Mucosa of gallbladder (tissue), 1 donor: ENCODE results near the gene CAMSAP1. TPM values are rescaled to one million over a fixed set of nuclear protein-coding genes. Genes with fewer than 3 reads are reported as not detected.

Source experiments
- DNase-seq: peaks from one replicate; pipeline ENCODE4 v3.0.0-alpha.2; 2020; ENCODE audit warnings: low spot score
- total RNA-seq: library from RNA; stranded (reverse); gene quantifications from one replicate; pipeline ENCODE4 v1.2.1, GENCODE V29; 2021
- donor health status: DM: no; HTN: no; CAD: no.

CAMSAP1 gene
- total RNA-seq, 1 donor from 2014 or later, result 24.4 TPM

DNA sequence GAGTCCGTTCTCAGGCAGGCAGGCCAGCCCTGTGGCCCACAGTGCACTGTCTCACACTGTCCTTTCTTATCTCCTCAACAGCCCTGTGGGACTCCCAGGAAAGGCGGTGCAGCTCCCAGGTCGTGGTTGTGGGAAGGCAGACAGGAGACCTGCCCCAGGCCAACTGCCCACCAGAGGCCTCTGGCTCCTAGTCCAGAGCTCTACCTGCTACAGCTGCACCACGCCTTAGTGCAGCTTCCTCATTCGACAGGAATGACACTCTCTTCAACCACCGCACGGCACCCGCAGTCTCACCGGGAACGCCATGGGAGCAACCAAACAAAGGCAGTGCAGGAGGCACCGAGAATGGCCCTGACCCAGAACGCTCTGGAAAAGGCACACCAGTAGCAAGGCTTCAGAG lies 25.3 kb downstream of the CAMSAP1 start:
- no peak for DNase-seq

DNA sequence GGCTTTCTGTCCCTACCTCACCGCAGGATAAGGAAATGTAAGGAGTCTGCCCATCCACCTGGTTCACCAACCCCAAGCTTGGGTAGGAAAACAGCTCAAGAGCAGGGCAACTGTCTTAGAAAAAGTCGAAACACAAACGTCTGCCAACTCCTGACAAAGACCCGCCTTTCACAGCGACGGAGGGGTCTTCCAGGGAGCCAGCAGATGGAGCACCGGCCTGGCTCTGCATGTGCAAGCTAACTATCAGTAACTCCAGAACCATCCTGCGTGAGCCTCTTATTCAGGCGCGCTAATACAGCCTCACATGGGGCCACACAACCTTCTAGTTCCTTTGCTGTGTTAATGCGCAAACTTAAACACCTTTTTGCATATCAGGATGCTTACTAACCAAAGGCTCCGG lies 26.9 kb downstream of the CAMSAP1 start:
- DNase-seq, result no peak

DNA sequence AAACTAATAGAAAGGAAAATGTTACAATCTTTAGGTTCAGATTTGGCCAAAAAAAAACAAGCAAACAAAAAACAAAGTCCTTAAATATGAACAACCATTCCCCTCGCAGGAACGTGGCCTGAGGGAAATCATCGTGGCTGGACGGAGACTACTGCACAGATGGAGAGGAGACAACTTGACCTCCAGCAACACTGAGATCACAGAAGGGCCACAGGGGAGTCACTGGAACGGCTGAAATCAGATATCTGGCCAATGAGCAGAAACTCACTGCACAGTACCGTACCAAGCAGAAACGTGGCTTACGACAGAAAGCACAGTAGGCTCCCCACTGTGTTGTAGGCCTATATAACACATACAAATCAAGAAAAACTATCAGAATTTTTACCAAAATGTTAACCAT lies 27.7 kb downstream of the CAMSAP1 start:
- DNase-seq, result no peak

DNA sequence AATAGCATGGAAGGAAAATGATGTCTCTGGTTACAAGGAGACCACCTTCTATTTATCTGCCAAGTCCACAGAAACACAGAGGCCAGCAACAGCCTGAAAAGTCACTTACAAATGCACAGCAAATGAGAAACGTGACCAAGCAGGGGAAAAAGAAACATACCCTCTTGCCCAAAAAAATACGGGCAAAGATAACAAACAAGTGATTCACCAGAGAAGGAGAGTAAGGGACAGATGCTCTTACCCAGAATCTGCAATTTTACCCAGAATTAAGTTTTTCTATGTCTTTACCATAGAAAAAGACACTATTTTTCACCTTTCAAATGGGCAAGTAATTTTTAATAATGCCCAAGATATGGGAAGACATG lies 28.1 kb downstream of the CAMSAP1 start:
- no peak for DNase-seq

DNA sequence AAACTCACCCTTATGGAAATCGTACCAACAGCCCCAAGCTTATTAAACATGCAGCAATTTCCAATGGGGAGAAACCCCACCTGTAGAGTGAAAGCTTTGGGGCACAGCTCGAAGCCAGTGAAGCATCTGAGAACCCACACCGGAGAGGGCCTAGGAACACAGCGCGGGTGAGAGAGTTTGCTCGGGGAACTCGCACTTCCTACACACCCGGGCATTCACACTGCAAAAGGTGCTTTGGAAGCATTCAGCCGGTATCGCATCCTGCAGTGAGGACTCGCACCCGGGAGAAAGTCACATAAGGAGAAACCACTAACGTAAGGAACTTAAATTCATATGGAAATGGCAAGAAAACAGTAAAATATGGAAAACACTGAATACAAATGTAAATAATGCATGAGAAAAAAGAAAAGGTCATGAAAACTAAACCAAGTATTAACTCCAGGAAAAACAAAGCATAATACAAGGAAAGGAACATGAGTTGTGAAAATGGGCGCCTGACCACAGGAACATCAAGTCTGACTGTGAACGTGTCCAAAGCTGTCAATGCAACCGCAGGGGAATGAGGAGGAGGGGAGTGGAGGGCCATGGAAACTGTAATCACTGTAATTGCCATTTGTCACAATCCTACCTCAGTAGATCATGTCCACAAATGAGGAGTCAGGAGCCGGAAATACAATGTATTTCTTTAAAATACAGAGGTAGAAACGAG lies 28.7 kb downstream of the CAMSAP1 start:
- DNase-seq, result no peak

DNA sequence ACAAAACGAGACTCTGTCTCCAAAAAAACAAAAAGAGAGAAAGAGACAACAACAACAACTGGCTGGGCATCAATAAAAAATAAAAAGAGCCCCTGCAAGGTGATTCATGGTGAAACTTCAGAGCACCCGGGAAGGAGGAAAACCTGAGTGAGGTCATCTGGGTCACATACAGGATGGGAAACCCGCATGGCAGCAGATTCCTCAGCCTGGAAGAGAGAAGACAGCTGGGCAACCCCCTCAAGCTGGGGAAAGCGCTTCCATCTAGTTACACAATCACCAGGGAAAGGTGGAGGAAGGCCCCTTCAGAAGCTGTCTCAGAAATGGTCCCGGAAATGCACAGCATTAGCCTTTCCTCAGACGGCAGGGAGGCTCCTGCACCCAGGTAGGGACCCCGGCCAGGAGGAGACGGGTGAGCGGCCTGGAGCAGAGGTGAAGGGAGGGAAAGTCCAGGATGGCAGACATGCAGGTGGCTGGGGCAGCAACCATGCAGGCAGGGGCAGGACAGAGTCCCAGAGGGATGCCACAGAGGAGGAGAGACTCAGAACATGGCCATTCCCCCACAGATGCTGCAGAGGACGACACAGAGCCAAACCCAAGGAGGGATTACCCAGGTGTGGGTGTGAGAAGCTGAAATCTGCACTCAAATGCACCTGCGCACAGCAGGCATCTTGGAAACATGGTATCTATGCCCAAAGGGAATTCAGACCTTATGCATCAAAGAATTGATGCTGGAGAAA lies 29.4 kb downstream of the CAMSAP1 start:
- DNase-seq, result no peak

DNA sequence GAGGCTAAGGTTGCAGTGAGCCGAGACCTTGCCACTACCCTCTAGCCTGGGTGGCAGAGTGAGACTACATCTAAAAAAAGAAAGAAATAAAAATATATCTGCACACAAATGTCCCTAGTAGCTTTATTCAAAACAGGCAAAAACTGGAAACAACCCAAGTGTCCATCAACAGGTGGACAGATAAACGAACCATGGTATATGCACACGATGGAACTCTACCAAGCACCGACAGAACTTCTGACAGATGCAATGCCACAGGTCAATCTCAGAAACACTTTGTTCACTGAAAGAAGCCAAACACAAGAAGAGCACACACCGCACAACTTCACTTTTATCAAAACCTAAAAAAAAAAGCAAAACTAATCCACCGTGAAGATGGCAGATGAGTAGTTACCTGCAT lies 30.4 kb downstream of the CAMSAP1 start:
- no peak for DNase-seq

DNA sequence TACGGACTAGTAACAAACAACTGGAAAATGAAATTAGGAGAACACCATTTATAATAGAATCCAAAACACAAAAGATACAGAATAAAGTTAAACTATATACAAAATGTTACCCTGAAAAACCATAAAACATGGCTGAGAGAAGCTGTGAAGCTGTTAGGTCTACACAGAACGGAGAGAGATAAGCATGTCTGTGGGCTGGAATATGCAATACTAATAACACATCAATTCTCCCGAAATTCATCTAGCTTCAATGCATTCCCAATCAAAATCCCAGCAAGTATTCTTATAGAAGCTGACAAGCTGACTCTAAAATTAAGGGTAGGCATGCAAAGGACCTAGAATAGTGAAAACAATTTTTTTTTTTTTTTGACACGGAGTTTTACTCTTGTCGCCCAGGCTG lies 32.5 kb downstream of the CAMSAP1 start:
- DNase-seq, result no peak

DNA sequence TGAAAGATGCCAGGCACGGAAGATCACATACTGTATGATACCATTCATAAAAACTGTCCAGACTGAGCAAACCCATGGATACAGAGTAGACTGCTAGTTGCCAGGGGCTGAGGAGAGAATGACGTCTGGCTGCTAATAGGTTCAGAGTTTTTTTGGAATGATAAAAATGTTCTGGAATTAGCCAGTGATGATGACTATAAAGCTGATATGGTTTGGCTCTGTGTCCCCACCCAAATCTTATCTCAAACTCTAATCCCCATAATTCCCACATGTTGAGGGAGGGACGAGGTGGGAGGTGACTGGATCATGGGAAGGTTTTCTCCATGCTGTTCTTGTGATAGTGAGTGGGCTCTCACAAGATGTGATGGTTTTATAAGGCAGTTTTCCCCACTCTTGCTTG lies 37.4 kb downstream of the CAMSAP1 start:
- no peak for DNase-seq

DNA sequence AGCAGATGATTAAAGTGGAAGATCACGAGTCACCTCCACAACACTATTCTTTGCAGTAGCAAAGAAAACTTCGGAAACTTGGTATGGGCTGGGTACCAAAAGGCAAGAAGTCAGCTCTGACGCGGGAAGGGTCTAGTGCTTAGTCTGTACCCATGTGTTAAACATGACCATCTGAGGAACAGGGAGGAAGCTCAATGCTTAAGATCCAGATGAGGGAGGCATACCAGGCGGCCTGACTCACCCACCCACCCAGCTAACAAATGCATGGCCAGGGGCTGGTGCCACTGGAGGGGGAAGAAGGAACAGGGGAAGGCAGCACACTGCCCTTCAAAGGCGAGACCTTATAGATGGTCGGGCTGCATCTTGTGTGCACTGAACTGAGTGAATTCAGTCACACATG lies 41.8 kb downstream of the CAMSAP1 start:
- DNase-seq, result no peak

DNA sequence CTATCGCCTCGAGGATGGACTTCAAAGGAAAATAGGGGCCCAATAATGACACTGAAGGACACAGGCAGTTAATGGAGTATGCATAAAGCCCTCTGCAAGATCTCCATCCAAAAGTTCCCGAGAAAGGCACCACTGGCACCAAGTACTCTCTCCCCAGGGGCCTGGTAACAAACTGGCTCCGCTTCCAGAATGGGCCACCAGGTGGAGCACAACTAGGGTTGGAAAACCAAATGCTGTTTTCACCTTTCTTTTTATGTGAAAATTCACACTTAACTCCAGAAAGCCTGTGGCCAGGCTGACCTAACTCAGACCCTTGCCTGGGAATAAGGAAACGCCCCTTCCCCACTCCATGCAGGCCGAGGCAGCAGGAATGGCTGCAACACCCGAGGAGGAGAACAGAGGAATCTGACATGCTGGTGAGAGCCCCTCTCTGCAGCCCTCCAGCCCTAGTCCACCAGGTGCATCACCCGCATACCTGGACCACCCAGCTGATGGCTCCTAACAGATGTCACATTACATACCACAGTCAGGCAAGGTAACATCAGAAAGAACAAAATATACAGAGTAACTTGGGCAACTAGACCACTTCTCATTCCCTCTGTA lies 42.8 kb downstream of the CAMSAP1 start:
- peak; percentile 52 for DNase-seq

DNA sequence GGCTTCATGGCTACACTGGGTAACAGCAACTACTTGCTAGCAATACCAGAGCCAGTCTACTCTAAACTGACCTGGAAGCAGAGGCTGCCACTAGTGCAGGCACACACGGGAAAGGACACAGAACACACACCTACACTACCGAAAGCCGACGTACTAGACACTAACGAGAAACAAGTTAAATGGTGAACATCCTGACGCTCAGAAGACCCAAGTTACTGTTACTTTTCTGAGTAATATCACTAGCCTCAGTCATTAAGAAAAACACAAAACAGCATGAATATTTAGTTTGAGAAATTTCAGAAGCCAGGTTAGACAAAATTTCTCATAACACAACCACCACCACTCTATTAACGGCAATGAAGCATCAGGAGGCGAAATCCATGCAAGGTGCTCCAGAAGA lies 44.5 kb downstream of the CAMSAP1 start:
- DNase-seq, result no peak

DNA sequence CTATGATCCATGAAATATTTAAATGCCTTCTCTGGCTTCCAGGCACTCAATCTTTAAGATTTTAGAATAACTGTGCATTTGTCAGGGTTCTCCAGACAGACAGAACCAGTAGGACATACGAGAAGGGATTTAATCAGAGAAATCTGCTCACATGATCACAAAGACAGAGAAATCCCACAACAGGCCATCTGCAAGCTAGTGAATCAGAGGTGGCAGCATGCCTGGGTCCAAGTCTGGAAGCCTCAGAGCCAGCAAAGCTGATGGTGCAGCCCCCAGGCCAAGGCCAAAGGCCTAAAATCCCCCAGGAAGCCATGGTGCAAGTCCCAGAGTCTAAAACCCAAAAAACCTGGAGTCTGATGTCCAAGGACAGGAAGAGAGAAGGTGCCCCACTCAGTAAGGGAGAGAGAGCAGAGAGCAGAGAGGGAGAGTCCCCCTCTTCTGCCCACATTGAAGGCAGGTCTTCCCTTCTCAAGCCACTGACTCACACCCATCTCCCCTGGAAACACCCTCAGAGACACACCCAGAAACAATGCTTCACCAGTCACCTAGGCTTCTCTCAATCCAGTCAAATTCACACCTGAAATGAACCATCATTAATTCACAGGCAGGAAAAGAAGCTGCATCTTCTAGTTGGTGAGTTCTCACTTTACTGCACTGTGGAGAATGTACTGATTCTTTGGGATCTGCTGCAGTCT lies 48.7 kb downstream of the CAMSAP1 start:
- DNase-seq, result no peak

DNA sequence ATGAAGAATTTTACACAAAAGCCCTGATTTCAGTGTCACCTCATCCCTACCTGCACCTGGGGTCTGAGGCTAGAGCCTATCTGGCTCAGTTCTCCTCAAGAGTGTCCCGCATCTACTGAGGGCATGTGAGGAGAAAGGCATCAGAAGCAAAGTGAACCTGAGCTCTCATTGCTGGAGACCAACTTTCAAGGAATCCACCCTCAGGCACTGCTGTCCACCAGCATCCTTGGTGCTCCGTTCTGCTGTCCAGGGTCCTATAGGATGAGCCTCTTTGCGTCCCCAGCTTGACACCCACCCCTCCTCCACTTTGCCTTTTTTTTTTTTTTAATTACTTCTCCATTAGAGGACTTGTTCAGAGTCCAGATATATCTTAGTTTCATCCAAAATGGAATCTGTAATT lies 49.5 kb downstream of the CAMSAP1 start:
- DNase-seq, result no peak

DNA sequence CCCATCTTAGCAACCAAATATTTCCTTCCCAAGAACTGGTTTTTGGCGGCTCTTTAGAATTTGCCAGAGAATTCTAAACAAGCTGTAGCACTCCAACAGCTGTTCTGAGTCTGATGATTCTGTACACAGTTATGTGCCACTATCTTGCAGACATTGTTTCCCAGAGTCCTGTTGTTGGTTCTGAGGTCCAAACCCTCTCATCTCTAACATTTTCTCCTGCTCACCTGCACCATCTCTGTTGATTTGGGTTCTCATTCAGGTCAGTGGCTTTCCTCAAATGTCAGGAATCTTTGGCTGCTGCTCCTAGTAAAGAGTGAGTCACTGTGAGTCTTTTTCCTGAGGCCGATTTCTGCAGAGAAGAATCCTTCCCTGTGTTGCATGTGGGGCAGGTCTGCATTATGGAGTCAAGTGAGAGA lies 50.0 kb downstream of the CAMSAP1 start:
- no peak for DNase-seq

DNA sequence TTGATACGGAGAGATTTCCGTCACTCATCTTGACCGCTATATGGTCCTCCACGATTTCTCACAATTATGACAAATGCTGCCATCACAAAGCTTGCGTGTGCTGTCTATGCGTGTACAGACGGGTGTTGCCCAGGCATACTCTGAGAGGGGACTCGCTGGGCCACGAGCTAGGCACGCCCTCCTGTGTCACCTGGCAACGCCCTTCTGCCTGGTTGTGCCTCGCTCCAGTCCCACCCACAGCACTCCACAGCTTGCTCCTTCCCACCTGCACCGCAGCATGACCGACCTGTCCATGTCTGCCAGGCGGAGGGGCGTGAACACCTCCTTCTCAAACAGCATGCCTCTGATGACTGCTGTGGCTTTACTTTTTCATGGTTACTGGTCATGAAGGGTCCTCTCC lies 55.6 kb downstream of the CAMSAP1 start:
- no peak for DNase-seq

DNA sequence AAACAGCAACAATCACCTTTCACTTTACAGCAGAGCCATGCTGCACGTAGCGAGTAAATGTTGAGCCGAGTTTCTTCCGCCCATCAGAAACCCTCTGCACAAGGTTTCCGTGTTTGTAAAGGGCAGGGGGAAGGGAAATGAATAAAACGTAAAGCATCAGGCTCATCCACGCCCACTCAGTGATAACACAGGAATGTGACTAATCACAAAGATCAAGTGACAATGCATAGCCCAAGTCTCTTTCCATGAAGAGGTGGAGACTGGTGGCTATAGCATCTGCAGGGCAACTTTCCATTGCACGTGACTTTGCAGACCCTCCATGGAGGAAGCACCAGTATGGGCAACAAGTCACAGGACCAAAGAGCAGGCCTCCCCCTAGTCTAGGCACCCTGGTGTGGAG lies 56.6 kb downstream of the CAMSAP1 start:
- no peak for DNase-seq

DNA sequence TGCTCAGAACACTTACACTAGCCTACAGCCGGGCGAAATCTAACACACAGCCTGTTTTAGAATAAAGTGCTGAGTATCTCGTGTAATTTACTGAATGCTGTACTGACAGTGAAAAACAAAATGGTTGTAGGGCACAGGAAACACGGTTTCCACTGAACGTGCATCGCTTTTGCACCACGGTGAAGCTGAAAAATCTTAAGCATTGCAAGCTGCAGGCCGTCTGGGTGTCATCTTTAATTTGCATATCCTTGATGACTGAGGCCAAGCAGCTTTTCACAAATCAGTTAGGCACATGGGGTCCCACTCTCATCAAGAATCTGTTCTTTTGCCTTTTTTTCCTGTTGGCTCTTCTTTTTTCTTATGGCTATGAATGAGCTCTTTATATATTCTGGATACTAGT lies 58.2 kb downstream of the CAMSAP1 start:
- no peak for DNase-seq

DNA sequence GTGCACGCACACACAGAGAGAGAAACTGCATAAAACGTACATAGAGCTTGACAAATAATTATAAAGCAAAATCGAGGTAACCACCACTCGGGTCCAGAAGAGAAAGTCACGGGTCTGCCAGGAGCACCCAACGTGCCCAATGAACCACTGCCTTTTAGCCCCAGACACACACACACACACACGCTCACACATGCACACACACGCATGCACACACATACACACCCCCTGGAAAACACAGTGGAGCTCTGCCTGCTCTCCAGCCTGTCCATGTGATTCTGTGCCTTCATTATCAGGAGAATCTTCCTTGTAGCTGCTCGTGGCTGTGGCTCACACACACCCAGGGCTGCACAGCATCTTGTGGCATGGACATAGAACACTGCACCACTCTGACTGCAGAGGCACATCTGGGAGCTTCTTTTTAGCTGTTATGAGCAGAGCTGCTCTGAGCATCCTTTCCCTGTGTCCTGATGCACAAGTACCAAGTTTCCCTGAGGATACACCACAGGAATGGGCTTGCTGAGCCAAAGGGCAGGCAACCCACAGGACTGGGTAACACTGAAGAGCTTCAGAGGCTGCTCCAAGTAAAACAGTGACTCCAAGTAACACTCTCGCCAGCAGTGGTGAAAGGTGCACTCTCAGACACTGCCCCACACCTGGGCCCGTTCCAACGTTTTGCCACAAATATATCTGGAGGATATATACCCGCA lies 58.9 kb downstream of the CAMSAP1 start:
- DNase-seq, result no peak

DNA sequence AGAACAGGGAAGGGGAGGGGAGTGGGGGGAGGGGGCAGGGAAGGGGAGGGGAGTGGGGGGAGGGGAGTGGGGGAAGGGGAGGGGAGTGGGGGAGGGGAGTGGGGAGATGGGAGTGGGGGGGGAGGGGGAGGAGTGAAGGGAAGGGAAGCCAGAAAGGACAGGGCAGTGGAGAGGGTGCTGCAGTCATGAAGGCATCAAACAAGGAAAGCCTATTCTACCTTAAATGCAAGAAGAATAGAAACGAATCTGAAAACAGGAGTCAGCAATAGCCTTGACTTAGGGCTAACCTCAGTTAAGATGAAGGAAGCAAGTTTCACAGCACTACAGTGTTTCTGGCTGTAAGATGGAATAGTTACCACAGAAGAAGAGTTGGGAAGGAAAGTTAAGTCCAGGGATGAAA lies 59.5 kb downstream of the CAMSAP1 start:
- DNase-seq, result no peak

DNA sequence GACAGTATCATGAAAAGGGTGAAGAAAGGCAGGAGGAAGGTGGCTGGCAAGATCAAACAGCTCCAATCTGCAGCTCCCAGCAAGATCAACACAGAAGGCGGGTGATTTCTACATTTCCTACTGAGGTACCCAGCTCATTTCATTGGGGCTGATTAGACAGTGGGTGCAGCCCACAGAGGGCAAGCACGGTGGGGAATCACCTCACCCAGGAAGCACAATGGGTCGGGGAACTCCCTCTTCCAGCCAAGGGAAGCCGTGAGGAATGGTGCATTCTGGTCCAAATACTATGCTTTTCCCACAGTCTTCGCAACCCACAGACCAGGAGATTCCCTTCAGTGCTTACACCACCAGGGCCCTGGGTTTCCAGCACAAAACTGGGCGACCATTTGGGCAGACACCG lies 66.8 kb downstream of the CAMSAP1 start:
- DNase-seq, result no peak

DNA sequence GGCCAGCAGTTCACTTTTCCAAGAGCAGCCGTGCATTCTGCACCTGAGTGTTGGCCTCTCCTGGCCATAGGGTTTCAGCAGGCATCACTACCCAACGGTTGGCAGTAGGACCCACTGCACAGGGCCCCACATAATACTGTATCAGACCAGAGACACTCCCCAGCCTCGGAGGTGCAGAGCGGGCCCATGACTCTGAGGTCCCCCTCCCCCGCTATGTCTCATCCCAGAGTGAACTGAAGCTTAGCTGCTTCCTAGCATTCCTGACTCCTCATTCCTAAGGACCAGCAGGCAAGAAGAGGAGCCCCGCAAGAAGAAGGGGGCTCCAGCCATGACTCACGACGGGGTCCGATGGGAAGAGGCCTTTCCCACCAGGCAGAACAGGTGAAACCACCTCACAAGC lies 67.2 kb downstream of the CAMSAP1 start:
- DNase-seq, result no peak
